T-helper 1 cell treated with Interleukin-12 subunit alpha and Interleukin-12 subunit beta and Interleukin-4 antibody, amounts not matched to agents 30 ng/mL and 1 ng/mL, for 36 hours (primary cell): ENCODE measurements around the gene SSTR3. TPM values are rescaled to one million over a fixed set of nuclear protein-coding genes. Genes with fewer than 3 reads are reported as not detected.

Experiments
- intact Hi-C: fragments of 100-400 bp; cut with micrococcal nuclease; formaldehyde crosslinking; loops from one replicate; pipeline ENCODE4 v1.15.1; 2024
- total RNA-seq: library from RNA; stranded (reverse); gene quantifications from 2 replicates; pipeline ENCODE4 v1.2.3, GENCODE V29; 2022

The SSTR3 gene
- total RNA-seq, 1 donor from 2014 or later: 4.3 TPM

GRCh38 chr22:37156686-37157435 is 55.4 kb downstream of the SSTR3 start:
- intact Hi-C loops: no loop called here

GRCh38 chr22:37155971-37156370 is 56.3 kb downstream of the SSTR3 start:
- intact Hi-C loops: no loop called here

- intact Hi-C loops: no loop called here
Measured at GRCh38 chr22:37154925-37155712, 57.2 kb downstream of the SSTR3 start.

Other genes with a start within 250 kb of the SSTR3 start
- 7.0 and 9.5 TPM in 2 replicates for gene TST, start 193.0 kb downstream of the SSTR3 start, total RNA-seq
- gene MPST, start 192.7 kb downstream of the SSTR3 start, total RNA-seq: 19.5 and 19.8 TPM in 2 replicates
- 51.1 and 55.3 TPM in 2 replicates for gene KCTD17, start 160.7 kb downstream of the SSTR3 start, total RNA-seq
- gene TMPRSS6, start 102.8 kb downstream of the SSTR3 start, total RNA-seq: 2.7 and 3.4 TPM in 2 replicates
- 269 and 282 TPM in 2 replicates for gene IL2RB, start 62.6 kb downstream of the SSTR3 start, total RNA-seq
- gene C1QTNF6, start 24.2 kb downstream of the SSTR3 start, total RNA-seq: 7.0 and 7.7 TPM in 2 replicates
- 978 and 990 TPM in 2 replicates for gene RAC2, start 31.8 kb upstream of the SSTR3 start, total RNA-seq
- 148 and 160 TPM in 2 replicates for gene CYTH4, start 70.0 kb upstream of the SSTR3 start, total RNA-seq
- 0.12 and 0.17 TPM in 2 replicates for gene ELFN2, start 215.0 kb upstream of the SSTR3 start, total RNA-seq